Measurements from ENCODE around the gene ETS1.

DNA sequence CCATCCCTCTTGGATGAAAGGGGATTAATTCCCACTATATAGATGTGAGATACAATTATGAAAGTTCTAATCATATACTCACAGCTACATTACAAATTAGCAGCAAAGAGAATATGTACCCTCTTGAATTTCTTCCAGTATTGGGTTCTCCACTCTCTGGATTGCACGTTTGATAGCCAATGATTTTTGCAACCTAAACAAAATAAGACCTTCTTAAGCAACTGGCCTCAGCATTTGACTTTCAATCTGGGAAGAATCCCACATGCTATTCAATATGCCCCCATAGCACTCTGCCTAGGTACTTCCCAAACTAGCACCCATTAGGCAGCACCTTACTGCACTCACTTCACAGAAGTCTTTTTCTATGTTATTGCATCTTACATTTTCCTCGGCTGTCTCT is 55.8 kb downstream of the ETS1 start:
- TF ChIP-seq, protein P1, sequence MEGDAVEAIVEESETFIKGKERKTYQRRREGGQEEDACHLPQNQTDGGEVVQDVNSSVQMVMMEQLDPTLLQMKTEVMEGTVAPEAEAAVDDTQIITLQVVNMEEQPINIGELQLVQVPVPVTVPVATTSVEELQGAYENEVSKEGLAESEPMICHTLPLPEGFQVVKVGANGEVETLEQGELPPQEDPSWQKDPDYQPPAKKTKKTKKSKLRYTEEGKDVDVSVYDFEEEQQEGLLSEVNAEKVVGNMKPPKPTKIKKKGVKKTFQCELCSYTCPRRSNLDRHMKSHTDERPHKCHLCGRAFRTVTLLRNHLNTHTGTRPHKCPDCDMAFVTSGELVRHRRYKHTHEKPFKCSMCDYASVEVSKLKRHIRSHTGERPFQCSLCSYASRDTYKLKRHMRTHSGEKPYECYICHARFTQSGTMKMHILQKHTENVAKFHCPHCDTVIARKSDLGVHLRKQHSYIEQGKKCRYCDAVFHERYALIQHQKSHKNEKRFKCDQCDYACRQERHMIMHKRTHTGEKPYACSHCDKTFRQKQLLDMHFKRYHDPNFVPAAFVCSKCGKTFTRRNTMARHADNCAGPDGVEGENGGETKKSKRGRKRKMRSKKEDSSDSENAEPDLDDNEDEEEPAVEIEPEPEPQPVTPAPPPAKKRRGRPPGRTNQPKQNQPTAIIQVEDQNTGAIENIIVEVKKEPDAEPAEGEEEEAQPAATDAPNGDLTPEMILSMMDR (IDR thresholded peaks at IDR 0.05 in 8 of 11, conservative IDR thresholded peaks at IDR 0.05 in 3 of 11), result no peak
- no peak for TF ChIP-seq POLR2AphosphoS5 (IDR thresholded peaks at IDR 0.05)
- TF ChIP-seq POLR2A (IDR thresholded peaks at IDR 0.05), result no peak
